Measurements from ENCODE around the gene THSD4. TPM values are rescaled to one million over a fixed set of nuclear protein-coding genes. Genes with fewer than 3 reads are reported as not detected.

THSD4 gene
- total RNA-seq, 1 experiment from 2014 or later: 65.4 TPM

DNA sequence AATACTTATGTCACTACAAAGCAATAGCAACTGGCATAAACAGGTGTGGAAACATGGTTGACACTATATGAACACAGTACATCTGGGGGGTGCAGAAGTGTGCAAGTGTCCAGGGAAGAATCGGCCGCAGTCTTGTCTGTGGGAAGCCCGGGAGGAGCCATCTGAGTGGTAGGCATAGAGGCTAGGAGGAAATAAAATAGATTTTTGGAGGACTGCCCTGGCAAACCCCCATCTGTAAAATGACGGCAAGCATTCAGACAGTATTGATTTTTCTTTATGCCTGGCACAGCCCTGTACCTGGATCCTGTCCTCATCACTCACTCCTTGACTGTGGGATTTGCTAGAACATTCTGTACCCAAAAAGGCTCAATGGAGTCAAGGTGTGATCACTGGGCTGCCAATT is 31.3 kb downstream of the THSD4 start:
- CTCF ChIA-PET: no interaction called here
- TF ChIP-seq POLR2AphosphoS5 (IDR thresholded peaks at IDR 0.05; ENCODE audit: low read depth, low read length) (no peak), SIN3A (IDR thresholded peaks at IDR 0.05; ENCODE audit: borderline replicate concordance, insufficient read depth, low read depth, low read length) (no peak), TCF7L2 (IDR thresholded peaks at IDR 0.05; ENCODE audit: low read depth, low read length) (no peak)
- TF ChIP-seq, protein P1, sequence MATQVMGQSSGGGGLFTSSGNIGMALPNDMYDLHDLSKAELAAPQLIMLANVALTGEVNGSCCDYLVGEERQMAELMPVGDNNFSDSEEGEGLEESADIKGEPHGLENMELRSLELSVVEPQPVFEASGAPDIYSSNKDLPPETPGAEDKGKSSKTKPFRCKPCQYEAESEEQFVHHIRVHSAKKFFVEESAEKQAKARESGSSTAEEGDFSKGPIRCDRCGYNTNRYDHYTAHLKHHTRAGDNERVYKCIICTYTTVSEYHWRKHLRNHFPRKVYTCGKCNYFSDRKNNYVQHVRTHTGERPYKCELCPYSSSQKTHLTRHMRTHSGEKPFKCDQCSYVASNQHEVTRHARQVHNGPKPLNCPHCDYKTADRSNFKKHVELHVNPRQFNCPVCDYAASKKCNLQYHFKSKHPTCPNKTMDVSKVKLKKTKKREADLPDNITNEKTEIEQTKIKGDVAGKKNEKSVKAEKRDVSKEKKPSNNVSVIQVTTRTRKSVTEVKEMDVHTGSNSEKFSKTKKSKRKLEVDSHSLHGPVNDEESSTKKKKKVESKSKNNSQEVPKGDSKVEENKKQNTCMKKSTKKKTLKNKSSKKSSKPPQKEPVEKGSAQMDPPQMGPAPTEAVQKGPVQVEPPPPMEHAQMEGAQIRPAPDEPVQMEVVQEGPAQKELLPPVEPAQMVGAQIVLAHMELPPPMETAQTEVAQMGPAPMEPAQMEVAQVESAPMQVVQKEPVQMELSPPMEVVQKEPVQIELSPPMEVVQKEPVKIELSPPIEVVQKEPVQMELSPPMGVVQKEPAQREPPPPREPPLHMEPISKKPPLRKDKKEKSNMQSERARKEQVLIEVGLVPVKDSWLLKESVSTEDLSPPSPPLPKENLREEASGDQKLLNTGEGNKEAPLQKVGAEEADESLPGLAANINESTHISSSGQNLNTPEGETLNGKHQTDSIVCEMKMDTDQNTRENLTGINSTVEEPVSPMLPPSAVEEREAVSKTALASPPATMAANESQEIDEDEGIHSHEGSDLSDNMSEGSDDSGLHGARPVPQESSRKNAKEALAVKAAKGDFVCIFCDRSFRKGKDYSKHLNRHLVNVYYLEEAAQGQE (IDR thresholded peaks at IDR 0.05; ENCODE audit: insufficient read depth in 1 of 2, low read depth in 2 of 2, low read length in 1 of 2): no peak
- TF ChIP-seq, protein P2, sequence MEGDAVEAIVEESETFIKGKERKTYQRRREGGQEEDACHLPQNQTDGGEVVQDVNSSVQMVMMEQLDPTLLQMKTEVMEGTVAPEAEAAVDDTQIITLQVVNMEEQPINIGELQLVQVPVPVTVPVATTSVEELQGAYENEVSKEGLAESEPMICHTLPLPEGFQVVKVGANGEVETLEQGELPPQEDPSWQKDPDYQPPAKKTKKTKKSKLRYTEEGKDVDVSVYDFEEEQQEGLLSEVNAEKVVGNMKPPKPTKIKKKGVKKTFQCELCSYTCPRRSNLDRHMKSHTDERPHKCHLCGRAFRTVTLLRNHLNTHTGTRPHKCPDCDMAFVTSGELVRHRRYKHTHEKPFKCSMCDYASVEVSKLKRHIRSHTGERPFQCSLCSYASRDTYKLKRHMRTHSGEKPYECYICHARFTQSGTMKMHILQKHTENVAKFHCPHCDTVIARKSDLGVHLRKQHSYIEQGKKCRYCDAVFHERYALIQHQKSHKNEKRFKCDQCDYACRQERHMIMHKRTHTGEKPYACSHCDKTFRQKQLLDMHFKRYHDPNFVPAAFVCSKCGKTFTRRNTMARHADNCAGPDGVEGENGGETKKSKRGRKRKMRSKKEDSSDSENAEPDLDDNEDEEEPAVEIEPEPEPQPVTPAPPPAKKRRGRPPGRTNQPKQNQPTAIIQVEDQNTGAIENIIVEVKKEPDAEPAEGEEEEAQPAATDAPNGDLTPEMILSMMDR (IDR thresholded peaks at IDR 0.05): no peak
- no peak overlapping the region for H3K4me3 ChIP-seq (ENCODE audit: low read depth in 2 of 2, low read length in 2 of 2)
- ATAC-seq (no peak), DNase-seq (ENCODE audit: low read depth, low spot score) (no peak)
- H3K9me3 ChIP-seq (ENCODE audit: control insufficient read depth, insufficient read depth, low read depth, low read length): no peaks in the 10 kb centered on the region
- H3K4me1 ChIP-seq (ENCODE audit: control insufficient read depth, insufficient read depth, low read length): peaks cover 23% of the 10 kb centered on the region
- H3K27ac ChIP-seq (ENCODE audit: low read length): no peak overlapping the region
- intact Hi-C loops (cut with micrococcal nuclease; ENCODE audit: unreplicated experiment): no loop called here
- POLR2A ChIA-PET: no interaction called here
- no TSS peak for BruUV-seq (replicated peaks)
- in situ Hi-C loops (cut with HindIII; ENCODE audit: low pct_unique_long_range_greater_than_20kb, low sequenced_read_pairs): no loop called here
- no peaks in the 10 kb centered on the region for H3K36me3 ChIP-seq (ENCODE audit: control insufficient read depth, insufficient read depth, low read length)
- H3K27me3 ChIP-seq (ENCODE audit: control insufficient read depth, insufficient read depth, low read length): no peaks in the 10 kb centered on the region

DNA sequence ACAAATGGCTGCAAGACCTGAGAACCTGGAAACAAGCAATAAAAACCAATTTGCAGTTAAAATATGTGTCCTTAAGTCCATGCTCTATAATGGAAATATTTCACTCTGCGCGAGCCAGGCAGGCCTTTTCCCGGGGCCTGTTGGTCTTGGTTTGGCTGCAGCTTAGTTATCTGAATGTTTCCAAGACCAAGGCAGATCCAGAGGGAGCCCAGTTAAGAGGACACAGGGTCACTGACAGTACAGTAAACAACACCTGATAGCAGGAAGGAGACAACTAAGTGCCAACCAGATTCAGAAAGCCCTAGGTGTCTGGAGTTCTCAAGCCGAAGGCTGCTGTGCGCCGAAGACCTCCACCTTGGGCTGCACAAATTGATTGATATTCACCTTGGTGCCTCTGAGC is 32.8 kb downstream of the THSD4 start:
- no TSS peak for BruUV-seq (replicated peaks)
- no peak for DNase-seq (ENCODE audit: low read depth, low spot score)
- in situ Hi-C loops (cut with HindIII; ENCODE audit: low pct_unique_long_range_greater_than_20kb, low sequenced_read_pairs): no loop called here
- no peak overlapping the region for H3K4me3 ChIP-seq (ENCODE audit: low read depth in 2 of 2, low read length in 2 of 2)
- POLR2A ChIA-PET: interaction anchor here (0.6 kb wide), 2 partner anchors 13 to 32 kb away, joined by 3 to 9 read pairs; no protein-coding TSS in a partner anchor
- peaks cover 23% of the 10 kb centered on the region for H3K4me1 ChIP-seq (ENCODE audit: control insufficient read depth, insufficient read depth, low read length)
- H3K27me3 ChIP-seq (ENCODE audit: control insufficient read depth, insufficient read depth, low read length): no peaks in the 10 kb centered on the region
- no peaks in the 10 kb centered on the region for H3K9me3 ChIP-seq (ENCODE audit: control insufficient read depth, insufficient read depth, low read depth, low read length)
- ATAC-seq: no peak
- H3K36me3 ChIP-seq (ENCODE audit: control insufficient read depth, insufficient read depth, low read length): no peaks in the 10 kb centered on the region
- CTCF ChIA-PET: no interaction called here
- intact Hi-C loops (cut with micrococcal nuclease; ENCODE audit: unreplicated experiment): no loop called here
- no peak overlapping the region for H3K27ac ChIP-seq (ENCODE audit: low read length)
- TF ChIP-seq, protein P2 (IDR thresholded peaks at IDR 0.05): no peak
- TF ChIP-seq TCF7L2 (IDR thresholded peaks at IDR 0.05; ENCODE audit: low read depth, low read length) (no peak), POLR2AphosphoS5 (IDR thresholded peaks at IDR 0.05; ENCODE audit: low read depth, low read length) (no peak), SIN3A (IDR thresholded peaks at IDR 0.05; ENCODE audit: borderline replicate concordance, insufficient read depth, low read depth, low read length) (no peak)
- TF ChIP-seq, protein P1 (IDR thresholded peaks at IDR 0.05; ENCODE audit: insufficient read depth in 1 of 2, low read depth in 2 of 2, low read length in 1 of 2): no peak
